AG04450 (cell line): ENCODE measurements around the gene B3GAT2. TPM values are rescaled to one million over a fixed set of nuclear protein-coding genes. Genes with fewer than 3 reads are reported as not detected.

ENCODE experiments used
- CTCF ChIA-PET: fragments of 300-600, 350-600 bp; formaldehyde crosslinking; extraction: SDS; loops from one replicate; lab custom pipeline; 2022; ENCODE audit warnings: antibody characterized with exemption, inconsistent platforms; lab: Charles Lee
- POLR2A ChIA-PET: fragments of 350-600 bp; formaldehyde crosslinking; extraction: SDS; loops from one replicate; lab custom pipeline; 2021; ENCODE audit warnings: antibody characterized with exemption, inconsistent platforms; lab: Yijun Ruan, JAX
- DNase-seq: peaks from one replicate; pipeline ENCODE4 v3.0.0-alpha.2; 2011; ENCODE audit warnings: low read depth, low spot score
- H3K27ac ChIP-seq: one replicate; pipeline ENCODE4 v1.5.1; 2012; ENCODE audit warnings: low read depth, low read length, control low read depth
- H3K27me3 ChIP-seq: one replicate; pipeline ENCODE4 v1.6.0; 2012; ENCODE audit warnings: low read length; ENCODE audit not compliant: control insufficient read depth, insufficient read depth
- H3K4me3 ChIP-seq: 2 replicates; pipeline ENCODE4 v1.5.1; 2011; ENCODE audit warnings: mild to moderate bottlenecking, low read depth, low read length, control low read depth
- H3K9me3 ChIP-seq: 2 replicates; pipeline ENCODE4 v1.5.1; 2012; ENCODE audit warnings: low read length; ENCODE audit not compliant: control insufficient read depth, insufficient read depth
- CTCF ChIP-seq: IDR thresholded peaks from 2 replicates; pipeline ENCODE4 v1.5.1; 2011; ENCODE audit warnings: low read depth, low read length, control low read depth, inconsistent platforms
- polyA plus RNA-seq: library from polyadenylated mRNA; depleted of rRNA; stranded (reverse); fragments of >200 nt; gene quantifications from 2 replicates; pipeline ENCODE4 v1.2.3, GENCODE V29; 2011

B3GAT2 gene
- polyA plus RNA-seq, 1 experiment = 0.11 TPM

GRCh38 chr6:70991253-70991652 lies 34.4 kb upstream of the B3GAT2 start:
- CTCF ChIA-PET = no interaction called here
- no peak for DNase-seq
- no peaks in the 10 kb centered on the region for H3K27me3 ChIP-seq
- POLR2A ChIA-PET = no interaction called here
- no peak overlapping the region for H3K4me3 ChIP-seq
- H3K9me3 ChIP-seq = no peaks in the 10 kb centered on the region
- no peak for TF ChIP-seq CTCF
- no peak overlapping the region for H3K27ac ChIP-seq

- Histone ChIP-seq H3K27me3 (no peaks in the 10 kb centered on the region), H3K27ac (no peak overlapping the region), H3K9me3 (no peaks in the 10 kb centered on the region), H3K4me3 (no peak overlapping the region)
- POLR2A ChIA-PET = no interaction called here
- CTCF ChIA-PET = no interaction called here
- no peak for DNase-seq
- no peak for TF ChIP-seq CTCF
Measured at GRCh38 chr6:70985156-70985555, 28.3 kb upstream of the B3GAT2 start.

GRCh38 chr6:70982747-70983146 lies 25.9 kb upstream of the B3GAT2 start:
- Histone ChIP-seq H3K9me3 (no peaks in the 10 kb centered on the region), H3K4me3 (no peak overlapping the region), H3K27me3 (no peaks in the 10 kb centered on the region), H3K27ac (no peak overlapping the region)
- POLR2A ChIA-PET = no interaction called here
- no peak for TF ChIP-seq CTCF
- DNase-seq = no peak
- CTCF ChIA-PET = no interaction called here

- H3K27me3 ChIP-seq = no peaks in the 10 kb centered on the region
- DNase-seq = no peak
- TF ChIP-seq CTCF = no peak
- CTCF ChIA-PET = no interaction called here
- no peak overlapping the region for H3K4me3 ChIP-seq
- H3K27ac ChIP-seq = no peak overlapping the region
- no peaks in the 10 kb centered on the region for H3K9me3 ChIP-seq
- POLR2A ChIA-PET = no interaction called here
Measured at GRCh38 chr6:70980727-70981126, 23.9 kb upstream of the B3GAT2 start.

- no peak for TF ChIP-seq CTCF
- Histone ChIP-seq H3K4me3 (no peak overlapping the region), H3K27me3 (no peaks in the 10 kb centered on the region), H3K27ac (no peak overlapping the region), H3K9me3 (no peaks in the 10 kb centered on the region)
- CTCF ChIA-PET = interaction anchor here (1.2 kb wide), 1 partner anchor 18 kb away, joined by 3 read pairs; no protein-coding TSS in a partner anchor
- DNase-seq = no peak
- POLR2A ChIA-PET = no interaction called here
Measured at GRCh38 chr6:70973604-70974003, 16.7 kb upstream of the B3GAT2 start.
